HG03575 (cell line): ENCODE data around the gene TMEM150C.

Source experiments
- ATAC-seq: cut with Tn5 transposase; IDR thresholded peaks from one replicate; pipeline ENCODE4 v1.9.1; 2021; ENCODE audit not compliant: unreplicated experiment, insufficient number of reproducible peaks, low FRiP score; ENCODE audit errors: extremely low read depth

Gene TMEM150C

GRCh38 chr4:82561786-82562563 is at the start of gene TMEM150C:
TSS of gene TMEM150C (minus strand) at chr4:82561988. CDS start at chr4:82504657, 57,331 bp downstream.
- ATAC-seq = no peak

GRCh38 chr4:82611527-82611926 is 49.7 kb upstream of the TMEM150C start:
- no peak for ATAC-seq

- no peak for ATAC-seq
Measured at GRCh38 chr4:82610041-82610440, 48.3 kb upstream of the TMEM150C start.

- no peak for ATAC-seq
Measured at GRCh38 chr4:82606622-82607021, 44.8 kb upstream of the TMEM150C start.

- no peak for ATAC-seq
Measured at GRCh38 chr4:82604522-82604921, 42.7 kb upstream of the TMEM150C start.

GRCh38 chr4:82601242-82602015 is 39.6 kb upstream of the TMEM150C start:
- ATAC-seq = no peak

- ATAC-seq = no peak
Measured at GRCh38 chr4:82599336-82599735, 37.5 kb upstream of the TMEM150C start.

- no peak for ATAC-seq
Measured at GRCh38 chr4:82594456-82594855, 32.7 kb upstream of the TMEM150C start.

- ATAC-seq = no peak
Measured at GRCh38 chr4:82593411-82593810, 31.6 kb upstream of the TMEM150C start.

GRCh38 chr4:82592639-82593038 is 30.9 kb upstream of the TMEM150C start:
- ATAC-seq = no peak

- no peak for ATAC-seq
Measured at GRCh38 chr4:82591592-82591991, 29.8 kb upstream of the TMEM150C start.

- no peak for ATAC-seq
Measured at GRCh38 chr4:82589756-82590155, 28.0 kb upstream of the TMEM150C start.

- no peak for ATAC-seq
Measured at GRCh38 chr4:82588771-82589270, 27.0 kb upstream of the TMEM150C start.

- no peak for ATAC-seq
Measured at GRCh38 chr4:82587826-82588540, 26.2 kb upstream of the TMEM150C start.

GRCh38 chr4:82585690-82586435 is 24.1 kb upstream of the TMEM150C start:
- ATAC-seq = no peak

GRCh38 chr4:82584931-82585330 is 23.1 kb upstream of the TMEM150C start:
- ATAC-seq = no peak

- ATAC-seq = no peak
Measured at GRCh38 chr4:82583897-82584587, 22.3 kb upstream of the TMEM150C start.

- no peak for ATAC-seq
Measured at GRCh38 chr4:82579932-82580331, 18.1 kb upstream of the TMEM150C start.
